ENCODE measurements around the gene CCDC141. TPM values are rescaled to one million over a fixed set of nuclear protein-coding genes. Genes with fewer than 3 reads are reported as not detected.

The CCDC141 gene
- total and polyA plus RNA-seq, 2 experiments from 2014 or later: 11.7 to 13.4 TPM

- no peak overlapping the region for H3K4me2 ChIP-seq
- Mint-ChIP-seq H3K4me1 (peaks cover 30% of the 10 kb centered on the region), H3K36me3 (ENCODE audit: low read depth) (peaks cover 12% of the 10 kb centered on the region; the same call in 1 of the 3 replicates), H3K9me3 (peaks cover 2% of the 10 kb centered on the region; the same call in 1 of the 3 replicates), H3K4me3 (no peak overlapping the region), H3K27ac (no peak overlapping the region), H3K27me3 (ENCODE audit: insufficient read depth, low read depth, poor library complexity) (peaks cover 3% of the 10 kb centered on the region)
- H3K79me2 ChIP-seq (replicated peaks; ENCODE audit: insufficient read depth): no peaks in the 10 kb centered on the region
- DNase-seq (ENCODE audit: low spot score) (no peak), ATAC-seq (no peak)
- H3K9me2 ChIP-seq (ENCODE audit: insufficient read depth): no peaks in the 10 kb centered on the region
- H3K27ac ChIP-seq (ENCODE audit: low read depth): no peak overlapping the region
- no peaks in the 10 kb centered on the region for H4K20me1 ChIP-seq (replicated peaks; ENCODE audit: insufficient read depth)
- no peaks in the 10 kb centered on the region for H3F3A ChIP-seq (replicated peaks; ENCODE audit: low read depth)
- H3K4me3 ChIP-seq: no peak overlapping the region
- TF ChIP-seq ZNF462 (CRISPR knock-in tag; IDR thresholded peaks at IDR 0.05): no peak
- TF ChIP-seq CTCF (conservative IDR thresholded peaks at IDR 0.05; ENCODE audit: low read depth in 2 of 2): no peak
- 0 out of 2 replicates have a peak, but pooled peaks cover 3% of the 10 kb centered on the region for H3K36me3 ChIP-seq (ENCODE audit: insufficient read depth)
- H3K27me3 ChIP-seq (ENCODE audit: insufficient read depth): no peaks in the 10 kb centered on the region
- H2AFZ ChIP-seq: no peak overlapping the region
- H3K4me1 ChIP-seq (ENCODE audit: insufficient read depth): peaks cover 33% of the 10 kb centered on the region
These were observed 183.9 kb downstream of the CCDC141 start for GRCh38 chr2:178865999-178866398.

Data from GM23338 (cell line).